Measurements from ENCODE around the gene SULT1C4. TPM values are rescaled to one million over a fixed set of nuclear protein-coding genes. Genes with fewer than 3 reads are reported as not detected.

SULT1C4 gene
- total and polyA plus RNA-seq, 9 donors, result 11.3 to 47.1 (median 17.6) TPM

DNA sequence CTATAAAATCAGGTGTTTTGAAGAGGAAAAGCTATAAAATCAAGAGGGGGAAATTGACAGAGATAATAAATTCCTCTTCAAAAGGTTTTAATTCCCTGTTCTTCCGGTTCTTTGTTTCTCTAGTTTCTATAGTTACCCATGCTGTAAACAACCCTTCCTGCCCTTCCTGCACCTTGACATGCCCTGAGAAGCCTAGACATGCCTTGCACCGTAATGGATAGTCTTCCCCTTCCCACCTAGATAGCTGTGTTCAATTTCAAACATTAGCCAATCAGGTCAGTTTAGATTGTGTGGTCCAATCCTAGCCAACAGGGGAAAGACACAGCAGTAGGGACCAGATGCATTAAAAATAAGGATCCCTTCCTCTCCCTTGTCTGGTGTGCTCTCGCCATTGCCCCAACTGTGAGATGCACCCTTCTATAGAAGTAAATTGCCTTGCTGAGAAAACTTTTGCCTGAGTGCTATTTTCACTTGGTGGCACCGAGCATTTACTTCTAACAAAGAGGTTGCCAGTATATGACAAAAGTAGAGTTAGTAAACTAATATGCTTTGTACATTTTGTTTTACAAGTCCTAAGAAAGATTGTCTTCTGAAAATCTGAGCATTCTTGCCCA lies 27.1 kb downstream of the SULT1C4 start:
- intact Hi-C loops (cut with DNase I), result no loop called here
- no peaks in the 10 kb centered on the region for H3K4me1 ChIP-seq (ENCODE audit: insufficient read depth)
- no peak for DNase-seq
- no peaks in the 10 kb centered on the region for H3K27me3 ChIP-seq
- no peak overlapping the region for H3K4me3 ChIP-seq
- peaks cover 0 to 2% of the 10 kb centered on the region in 2 donors for H3K9me3 ChIP-seq
- no peak overlapping the region for H3K27ac ChIP-seq
- H3K36me3 ChIP-seq, result no peaks in the 10 kb centered on the region
- TF ChIP-seq CTCF (IDR thresholded peaks at IDR 0.05) (no peak), EP300 (IDR thresholded peaks at IDR 0.05) (no peak), POLR2A (IDR thresholded peaks at IDR 0.05) (no peak)
- 77 to 80% (median 78%) methylated on average over 4 of the region's 4 CpGs for WGBS, 3 donors

- Histone ChIP-seq H3K27ac (no peak overlapping the region), H3K36me3 (no peaks in the 10 kb centered on the region), H3K9me3 (no peaks in the 10 kb centered on the region), H3K27me3 (no peaks in the 10 kb centered on the region), H3K4me1 (ENCODE audit: insufficient read depth) (no peaks in the 10 kb centered on the region), H3K4me3 (no peak overlapping the region)
- 89 to 91% (median 90%) methylated on average over 6 of the region's 6 CpGs for WGBS, 3 donors
- no peak for TF ChIP-seq CTCF (IDR thresholded peaks at IDR 0.05)
- TF ChIP-seq POLR2A (IDR thresholded peaks at IDR 0.05), result no peak
- no peak for TF ChIP-seq EP300 (IDR thresholded peaks at IDR 0.05)
- DNase-seq, result no peak
- intact Hi-C loops (cut with DNase I), result no loop called here
Measured at GRCh38 chr2:108407864-108408729, 30.3 kb downstream of the SULT1C4 start.

DNA sequence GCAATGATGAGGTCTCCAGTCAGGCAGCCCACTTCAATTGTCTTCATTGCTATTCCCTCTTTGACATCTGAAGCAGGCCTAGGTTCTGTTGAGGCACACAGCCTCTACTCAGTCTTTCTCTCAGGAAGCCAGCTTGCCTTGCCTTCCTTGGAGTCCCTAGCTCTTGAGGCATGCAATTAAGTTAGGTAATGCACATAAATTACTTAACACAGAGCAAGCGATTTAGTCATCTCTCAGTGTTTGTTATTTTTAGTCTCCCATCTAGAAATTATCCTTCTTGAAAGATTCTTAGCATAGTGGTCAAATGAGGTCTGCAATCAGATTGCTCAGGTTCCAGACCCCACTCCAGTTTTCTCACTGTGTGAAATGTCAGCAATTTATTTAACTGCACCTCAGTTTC lies 32.0 kb downstream of the SULT1C4 start:
- no peaks in the 10 kb centered on the region for H3K27me3 ChIP-seq
- H3K4me1 ChIP-seq (ENCODE audit: insufficient read depth), result no peaks in the 10 kb centered on the region
- no peak overlapping the region for H3K27ac ChIP-seq
- intact Hi-C loops (cut with DNase I), result no loop called here
- no peaks in the 10 kb centered on the region for H3K9me3 ChIP-seq
- H3K4me3 ChIP-seq, result no peak overlapping the region
- 39 to 46% (median 45%) methylated on average over 1 of the region's 1 CpG for WGBS, 3 donors
- no peak for TF ChIP-seq EP300 (IDR thresholded peaks at IDR 0.05)
- no peak for TF ChIP-seq POLR2A (IDR thresholded peaks at IDR 0.05)
- TF ChIP-seq CTCF (IDR thresholded peaks at IDR 0.05), result no peak
- H3K36me3 ChIP-seq, result no peaks in the 10 kb centered on the region
- DNase-seq, result no peak

DNA sequence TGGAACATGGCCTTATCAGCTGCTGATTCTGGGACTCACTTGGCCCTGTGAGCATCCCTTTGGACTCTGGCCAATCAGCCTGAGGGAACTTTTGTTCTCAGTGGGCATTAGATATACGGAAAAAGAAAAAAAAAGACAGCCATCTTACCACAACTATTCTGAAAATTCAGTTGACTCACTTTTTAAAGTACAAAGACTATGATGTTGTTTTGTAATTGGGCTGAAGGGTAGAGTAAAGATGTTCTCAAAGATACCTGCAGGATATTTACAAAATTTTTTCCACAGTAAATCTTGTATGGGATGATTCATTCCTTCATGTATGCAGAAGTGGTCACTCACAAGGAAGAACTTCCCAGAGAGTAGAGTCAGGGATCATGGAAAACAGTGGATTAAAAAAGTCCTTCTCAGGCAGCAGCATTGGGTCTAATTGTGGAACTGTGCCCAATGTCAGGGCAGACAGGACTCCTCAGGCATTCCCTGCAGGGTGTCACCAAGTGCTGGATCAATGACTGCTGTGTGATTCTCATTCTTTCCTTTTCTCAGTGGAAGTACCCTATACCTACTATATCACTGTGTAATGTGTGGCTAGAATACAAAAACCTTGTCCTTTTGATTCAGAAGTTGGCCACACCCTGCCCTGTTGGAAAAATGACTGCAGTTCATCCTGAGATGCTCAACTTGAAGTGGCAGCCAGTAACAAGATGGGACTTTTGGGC lies 35.4 kb downstream of the SULT1C4 start:
- Histone ChIP-seq H3K36me3 (no peaks in the 10 kb centered on the region), H3K4me3 (no peak overlapping the region), H3K9me3 (no peaks in the 10 kb centered on the region), H3K4me1 (ENCODE audit: insufficient read depth) (no peaks in the 10 kb centered on the region), H3K27me3 (no peaks in the 10 kb centered on the region), H3K27ac (no peak overlapping the region)
- 30 to 65% (median 38%) methylated on average over 1 of the region's 1 CpG for WGBS, 3 donors
- TF ChIP-seq POLR2A (IDR thresholded peaks at IDR 0.05), result no peak
- no peak for DNase-seq
- intact Hi-C loops (cut with DNase I), result no loop called here
